ENCODE data around the gene ART5.

Gene ART5

DNA sequence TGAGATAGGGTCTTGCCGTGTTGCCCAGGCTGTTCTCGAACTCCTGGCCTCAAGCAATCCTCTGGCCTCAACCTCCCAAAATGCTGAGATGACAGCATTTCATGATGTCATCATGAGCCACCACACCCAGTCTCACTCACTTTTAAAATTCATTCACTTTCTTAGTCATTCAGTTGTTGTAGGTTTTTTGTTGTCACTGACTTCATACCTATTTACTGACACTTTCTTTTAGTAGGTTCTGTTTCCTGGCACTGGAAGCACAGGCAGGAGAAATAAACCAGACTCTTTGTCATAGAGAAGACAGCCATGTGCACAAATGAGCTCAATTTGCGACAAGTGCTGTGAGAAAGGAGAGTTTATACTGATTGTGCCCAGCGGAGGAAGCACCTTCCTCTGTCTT is 10.5 kb downstream of the ART5 start:
- no peak for TF ChIP-seq CEBPB (IDR thresholded peaks at IDR 0.05)
- no peak for TF ChIP-seq YY1 (IDR thresholded peaks at IDR 0.05; ENCODE audit: low read depth)
- no peak for TF ChIP-seq FOXM1 (IDR thresholded peaks at IDR 0.05; ENCODE audit: borderline replicate concordance, low read depth)

GRCh38 chr11:3627291-3627690 is 14.5 kb downstream of the ART5 start:
- TF ChIP-seq YY1 (IDR thresholded peaks at IDR 0.05; ENCODE audit: low read depth) = no peak
- TF ChIP-seq REST (IDR thresholded peaks at IDR 0.05; ENCODE audit: low read depth) = no peak
- no peak for TF ChIP-seq TAF1 (IDR thresholded peaks at IDR 0.05; ENCODE audit: low read depth)
- TF ChIP-seq, protein P1, sequence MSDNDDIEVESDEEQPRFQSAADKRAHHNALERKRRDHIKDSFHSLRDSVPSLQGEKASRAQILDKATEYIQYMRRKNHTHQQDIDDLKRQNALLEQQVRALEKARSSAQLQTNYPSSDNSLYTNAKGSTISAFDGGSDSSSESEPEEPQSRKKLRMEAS (IDR thresholded peaks at IDR 0.05) = no peak
- no peak for TF ChIP-seq CEBPB (IDR thresholded peaks at IDR 0.05)
- TF ChIP-seq EP300 (IDR thresholded peaks at IDR 0.05; ENCODE audit: borderline replicate concordance) = no peak

DNA sequence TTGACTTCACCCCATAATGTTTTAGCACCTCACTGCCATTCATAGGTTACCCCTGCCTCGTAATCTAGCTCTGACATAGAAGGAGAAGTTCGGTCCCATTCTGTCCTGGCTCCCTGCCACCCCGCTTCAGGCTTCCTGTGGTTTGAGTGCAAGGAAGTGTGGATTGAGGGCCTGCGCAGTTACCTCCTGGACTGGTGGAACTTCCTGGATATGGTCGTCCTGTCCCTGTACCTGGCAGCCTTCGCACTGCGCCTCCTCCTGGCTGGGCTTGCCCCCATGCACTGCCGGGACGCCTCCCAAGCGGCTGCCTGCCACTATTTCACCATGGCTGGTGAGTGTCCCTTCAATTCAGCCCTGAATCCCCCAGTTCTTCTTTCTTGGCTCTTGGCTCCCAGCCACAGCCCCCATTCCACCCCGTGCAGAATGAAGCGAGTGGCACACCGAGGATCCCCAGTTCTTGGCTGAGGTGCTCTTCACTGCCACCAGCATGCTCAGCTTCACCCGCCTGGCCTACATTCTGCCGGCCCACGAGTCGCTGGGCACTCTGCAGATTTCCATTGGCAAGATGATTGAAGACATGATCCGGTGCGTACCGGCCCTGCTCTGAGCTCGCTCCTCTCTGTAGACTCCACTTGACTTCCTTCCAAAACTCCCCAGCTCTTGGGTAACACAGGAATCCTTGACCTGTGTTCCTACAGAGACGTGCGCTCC is 15.4 kb downstream of the ART5 start:
- TF ChIP-seq REST (IDR thresholded peaks at IDR 0.05; ENCODE audit: low read depth) (no peak), EGR1 (IDR thresholded peaks at IDR 0.05) (no peak), TAF1 (IDR thresholded peaks at IDR 0.05; ENCODE audit: low read depth) (no peak), RAD21 (IDR thresholded peaks at IDR 0.05; ENCODE audit: low read depth) (no peak), FOXM1 (IDR thresholded peaks at IDR 0.05; ENCODE audit: borderline replicate concordance, low read depth) (no peak), EP300 (IDR thresholded peaks at IDR 0.05; ENCODE audit: borderline replicate concordance) (no peak), TEAD4 (IDR thresholded peaks at IDR 0.05) (no peak), USF1 (IDR thresholded peaks at IDR 0.05) (no peak), NFIC (IDR thresholded peaks at IDR 0.05) (no peak), CREB1 (IDR thresholded peaks at IDR 0.05; ENCODE audit: low read depth) (no peak), CEBPB (IDR thresholded peaks at IDR 0.05) (no peak), TCF12 (IDR thresholded peaks at IDR 0.05; ENCODE audit: low read depth) (no peak), YY1 (IDR thresholded peaks at IDR 0.05; ENCODE audit: low read depth) (no peak), ZBTB7A (IDR thresholded peaks at IDR 0.05; ENCODE audit: low read depth) (no peak)
- TF ChIP-seq, protein P1 (IDR thresholded peaks at IDR 0.05) = no peak

GRCh38 chr11:3623767-3624458 is 17.9 kb downstream of the ART5 start:
- TF ChIP-seq FOXM1 (IDR thresholded peaks at IDR 0.05; ENCODE audit: borderline replicate concordance, low read depth) (no peak), EP300 (IDR thresholded peaks at IDR 0.05; ENCODE audit: borderline replicate concordance) (no peak), CEBPB (IDR thresholded peaks at IDR 0.05) (no peak)

DNA sequence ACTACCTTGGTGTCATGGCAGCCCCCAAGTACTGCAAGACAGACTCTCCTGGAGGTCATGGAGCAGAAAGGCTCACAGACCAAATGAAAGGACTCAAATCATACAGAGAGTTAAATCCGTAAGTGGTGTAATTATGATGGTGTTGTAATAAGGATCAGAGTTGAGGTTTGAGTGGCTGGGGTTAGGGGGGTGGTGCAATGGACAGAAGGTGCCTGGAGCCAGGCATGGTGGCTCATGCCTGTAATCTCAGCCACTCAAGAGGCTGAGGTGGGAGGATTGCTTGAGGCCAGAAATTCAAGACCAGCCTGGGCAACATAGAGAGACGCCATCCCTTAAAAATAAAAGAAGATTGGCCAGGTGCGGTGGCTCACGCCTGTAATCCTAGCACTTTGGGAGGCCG is 18.7 kb downstream of the ART5 start:
- TF ChIP-seq TAF1 (IDR thresholded peaks at IDR 0.05; ENCODE audit: low read depth) (no peak), RAD21 (IDR thresholded peaks at IDR 0.05; ENCODE audit: low read depth) (no peak), FOXM1 (IDR thresholded peaks at IDR 0.05; ENCODE audit: borderline replicate concordance, low read depth) (no peak), CREB1 (IDR thresholded peaks at IDR 0.05; ENCODE audit: low read depth) (no peak), CEBPB (IDR thresholded peaks at IDR 0.05) (no peak), TCF12 (IDR thresholded peaks at IDR 0.05; ENCODE audit: low read depth) (no peak)

DNA sequence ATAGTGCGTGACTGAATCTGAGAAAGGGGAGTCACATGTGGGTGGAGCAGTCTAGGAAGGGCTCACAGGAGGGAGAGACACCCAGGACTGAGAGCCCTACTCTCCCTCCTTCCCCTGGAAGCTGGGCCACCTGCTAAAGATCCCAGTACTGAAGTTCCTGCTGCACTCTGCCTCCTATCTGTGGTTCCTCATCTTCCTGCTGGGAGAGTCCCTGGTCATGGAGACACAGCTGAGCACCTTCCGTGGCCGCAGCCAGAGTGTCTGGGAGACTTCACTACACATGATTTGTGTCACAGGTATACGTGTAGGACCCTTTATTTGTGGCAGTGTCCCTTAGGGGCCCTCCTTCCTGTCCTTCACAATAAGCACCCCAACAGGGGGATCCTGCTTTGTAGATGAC is 19.3 kb downstream of the ART5 start:
- TF ChIP-seq EP300 (IDR thresholded peaks at IDR 0.05; ENCODE audit: borderline replicate concordance) = no peak
- TF ChIP-seq REST (IDR thresholded peaks at IDR 0.05; ENCODE audit: low read depth) = no peak
- TF ChIP-seq TEAD4 (IDR thresholded peaks at IDR 0.05) = no peak

All from Ishikawa (cell line).